ENCODE data around the gene IFIT5.

DNA sequence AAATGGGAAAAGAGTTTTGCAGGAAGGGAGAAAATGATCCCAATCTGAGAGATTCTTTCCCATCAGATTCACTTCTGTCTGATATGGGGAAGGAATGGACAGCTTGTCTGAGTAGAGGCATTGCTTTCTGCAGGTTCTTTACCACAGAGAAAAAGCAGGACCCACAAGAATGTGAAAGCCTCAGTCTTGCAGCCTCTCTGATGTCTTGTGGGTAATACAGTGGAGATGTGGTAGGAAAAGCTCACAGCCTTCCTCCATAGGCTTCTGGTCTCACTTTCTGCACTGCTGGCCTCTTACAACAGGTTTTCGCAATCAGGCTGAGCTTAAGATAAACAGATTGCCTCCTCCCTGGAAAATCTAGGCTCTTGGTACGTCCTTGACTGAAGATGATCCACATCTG, 21.4 kb upstream of the IFIT5 start:
- TF ChIP-seq, protein P1, sequence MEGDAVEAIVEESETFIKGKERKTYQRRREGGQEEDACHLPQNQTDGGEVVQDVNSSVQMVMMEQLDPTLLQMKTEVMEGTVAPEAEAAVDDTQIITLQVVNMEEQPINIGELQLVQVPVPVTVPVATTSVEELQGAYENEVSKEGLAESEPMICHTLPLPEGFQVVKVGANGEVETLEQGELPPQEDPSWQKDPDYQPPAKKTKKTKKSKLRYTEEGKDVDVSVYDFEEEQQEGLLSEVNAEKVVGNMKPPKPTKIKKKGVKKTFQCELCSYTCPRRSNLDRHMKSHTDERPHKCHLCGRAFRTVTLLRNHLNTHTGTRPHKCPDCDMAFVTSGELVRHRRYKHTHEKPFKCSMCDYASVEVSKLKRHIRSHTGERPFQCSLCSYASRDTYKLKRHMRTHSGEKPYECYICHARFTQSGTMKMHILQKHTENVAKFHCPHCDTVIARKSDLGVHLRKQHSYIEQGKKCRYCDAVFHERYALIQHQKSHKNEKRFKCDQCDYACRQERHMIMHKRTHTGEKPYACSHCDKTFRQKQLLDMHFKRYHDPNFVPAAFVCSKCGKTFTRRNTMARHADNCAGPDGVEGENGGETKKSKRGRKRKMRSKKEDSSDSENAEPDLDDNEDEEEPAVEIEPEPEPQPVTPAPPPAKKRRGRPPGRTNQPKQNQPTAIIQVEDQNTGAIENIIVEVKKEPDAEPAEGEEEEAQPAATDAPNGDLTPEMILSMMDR (IDR thresholded peaks at IDR 0.05): no peak
- TF ChIP-seq POLR2AphosphoS5 (IDR thresholded peaks at IDR 0.05): no peak
- no peak for TF ChIP-seq POLR2A (IDR thresholded peaks at IDR 0.05)

Measured in upper lobe of left lung (tissue), 4 donors.